22Rv1 (cell line): Measurements from ENCODE around the gene KCNA5.

ENCODE experiments used
- ZFX ChIP-seq: fragments of 450-650 bp; IDR thresholded peaks from 2 replicates; pipeline ENCODE4 v1.6.1; 2017; ENCODE audit warnings: antibody characterized with exemption, borderline replicate concordance
- TF ChIP-seq, protein P1 (sequence below): fragments of 450-650 bp; IDR thresholded peaks from 2 replicates; pipeline ENCODE4 v1.5.1; 2017; ENCODE audit warnings: mild to moderate bottlenecking

- TF ChIP-seq, protein P1, sequence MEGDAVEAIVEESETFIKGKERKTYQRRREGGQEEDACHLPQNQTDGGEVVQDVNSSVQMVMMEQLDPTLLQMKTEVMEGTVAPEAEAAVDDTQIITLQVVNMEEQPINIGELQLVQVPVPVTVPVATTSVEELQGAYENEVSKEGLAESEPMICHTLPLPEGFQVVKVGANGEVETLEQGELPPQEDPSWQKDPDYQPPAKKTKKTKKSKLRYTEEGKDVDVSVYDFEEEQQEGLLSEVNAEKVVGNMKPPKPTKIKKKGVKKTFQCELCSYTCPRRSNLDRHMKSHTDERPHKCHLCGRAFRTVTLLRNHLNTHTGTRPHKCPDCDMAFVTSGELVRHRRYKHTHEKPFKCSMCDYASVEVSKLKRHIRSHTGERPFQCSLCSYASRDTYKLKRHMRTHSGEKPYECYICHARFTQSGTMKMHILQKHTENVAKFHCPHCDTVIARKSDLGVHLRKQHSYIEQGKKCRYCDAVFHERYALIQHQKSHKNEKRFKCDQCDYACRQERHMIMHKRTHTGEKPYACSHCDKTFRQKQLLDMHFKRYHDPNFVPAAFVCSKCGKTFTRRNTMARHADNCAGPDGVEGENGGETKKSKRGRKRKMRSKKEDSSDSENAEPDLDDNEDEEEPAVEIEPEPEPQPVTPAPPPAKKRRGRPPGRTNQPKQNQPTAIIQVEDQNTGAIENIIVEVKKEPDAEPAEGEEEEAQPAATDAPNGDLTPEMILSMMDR = no peak
- no peak for TF ChIP-seq ZFX
Measured at GRCh38 chr12:5047094-5047493, 3.4 kb downstream of the KCNA5 start.
